HG02884 (cell line): ENCODE measurements around the gene ZMYND12.
A peak's percentile ranks its signal among the peaks of the same experiment; 100 is the strongest.

Experiments used
- ATAC-seq: cut with Tn5 transposase; IDR thresholded peaks from one replicate; pipeline ENCODE4 v1.9.1; 2021; ENCODE audit warnings: mild to moderate bottlenecking, moderate library complexity; ENCODE audit not compliant: unreplicated experiment

The ZMYND12 gene

DNA sequence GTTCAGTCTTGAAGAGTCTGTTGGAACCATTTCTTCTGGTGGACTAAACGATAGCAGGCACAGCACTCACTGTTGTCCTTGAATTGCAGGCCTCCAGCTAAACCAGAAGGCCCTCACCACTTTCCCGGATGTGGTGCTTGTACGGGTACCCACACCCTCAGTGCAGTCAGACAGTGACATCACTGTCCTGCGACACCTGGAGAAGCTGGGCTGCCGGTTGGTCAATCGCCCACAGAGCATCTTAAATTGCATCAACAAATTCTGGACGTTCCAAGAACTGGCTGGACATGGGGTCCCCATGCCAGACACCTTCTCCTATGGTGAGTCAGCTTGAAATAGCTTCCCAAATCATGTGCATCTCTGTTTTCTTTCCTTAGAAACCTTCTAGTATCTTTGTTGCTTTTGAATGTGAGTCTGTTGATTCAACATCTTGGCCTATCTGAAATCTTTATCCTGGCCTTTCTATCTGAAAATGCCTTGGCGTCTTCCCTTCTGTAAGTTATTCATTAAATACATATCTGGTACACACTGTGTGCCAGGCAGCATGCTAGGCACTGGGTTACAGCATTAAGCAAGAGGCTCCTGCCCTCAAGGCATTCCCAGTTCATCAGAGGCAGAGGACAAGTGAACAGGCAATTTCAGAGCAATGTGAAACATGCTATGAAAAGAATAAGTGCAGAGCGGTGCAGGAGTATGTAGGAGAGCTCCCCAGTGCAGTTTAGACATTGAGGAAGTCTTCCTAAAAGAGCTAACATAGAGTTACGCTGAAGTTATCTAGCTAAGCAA lies 56.3 kb downstream of the ZMYND12 start:
- no peak for ATAC-seq

DNA sequence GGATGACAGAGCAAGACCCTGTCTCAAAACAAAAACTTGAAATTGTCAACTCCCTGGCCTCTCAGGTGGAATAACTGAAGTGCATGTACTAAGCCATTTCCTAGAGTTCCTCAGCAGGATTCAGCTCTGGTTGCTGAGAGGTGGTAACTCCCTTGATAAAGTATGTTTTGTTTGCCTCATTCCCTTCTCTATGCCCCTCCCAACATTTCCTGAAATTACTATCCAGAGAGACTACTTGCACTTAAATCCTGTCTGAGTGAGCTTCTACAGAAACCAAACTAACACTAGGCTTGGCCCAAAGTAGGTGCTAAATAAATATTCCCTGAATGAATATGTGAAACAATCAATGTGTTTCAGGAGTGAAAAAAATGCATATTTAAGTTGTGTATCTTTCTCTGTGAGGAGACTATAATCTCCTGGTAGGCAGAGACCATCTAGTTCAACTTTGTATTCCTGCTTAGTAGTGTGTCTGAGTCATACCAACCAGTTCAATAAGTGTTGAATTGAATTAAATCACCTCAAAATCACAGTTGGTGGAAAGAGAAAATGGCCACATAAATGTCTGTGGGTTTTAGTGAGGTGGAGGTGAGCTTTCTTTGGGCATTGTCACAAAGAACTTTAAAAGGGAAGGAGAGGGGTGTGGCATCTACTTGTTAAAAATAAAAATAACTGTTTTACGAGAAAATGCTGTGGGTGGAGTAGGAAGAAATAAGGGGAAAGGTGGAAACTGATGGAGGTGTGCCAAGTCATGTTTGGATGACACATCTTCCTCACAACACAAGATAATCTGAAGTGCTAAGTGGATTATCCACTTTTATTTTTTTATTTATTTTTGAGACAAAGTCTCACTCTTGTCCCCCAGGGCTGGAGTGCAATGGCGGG lies 62.6 kb downstream of the ZMYND12 start:
- no peak for ATAC-seq

DNA sequence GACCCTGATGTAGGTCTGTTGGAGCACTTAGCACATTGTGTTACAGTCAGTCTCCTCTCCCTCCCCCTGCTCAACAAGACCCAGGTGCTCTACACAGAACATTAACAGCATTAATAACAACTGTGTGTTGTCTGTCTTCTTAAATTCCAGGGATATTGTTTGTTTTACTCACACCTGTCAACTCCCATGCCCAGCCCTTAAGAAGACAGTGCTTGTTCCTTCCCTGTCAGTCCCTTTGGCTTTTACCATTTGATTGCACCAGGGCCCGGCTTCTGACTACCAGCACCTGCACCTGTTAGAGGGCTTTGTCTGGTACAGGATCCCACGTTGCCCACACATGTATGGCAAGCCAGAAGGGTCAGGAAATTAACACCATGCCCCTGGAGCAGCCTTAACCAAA lies 63.6 kb downstream of the ZMYND12 start:
- no peak for ATAC-seq

GRCh38 chr1:42386051-42386450 lies 69.8 kb downstream of the ZMYND12 start:
- ATAC-seq = no peak

- no peak for ATAC-seq
Observed at GRCh38 chr1:42385283-42385682, 70.5 kb downstream of the ZMYND12 start.

- ATAC-seq = no peak
Observed at GRCh38 chr1:42381280-42381673, 74.5 kb downstream of the ZMYND12 start.

GRCh38 chr1:42380586-42381279 lies 75.1 kb downstream of the ZMYND12 start, which contains the start of gene RIMKLA:
Gene RIMKLA, plus strand, starts transcription at chr1:42380792. Its CDS starts 143 bp downstream, at chr1:42380935.
- ATAC-seq = peak; percentile 70
